NT2/D1 (cell line): Measurements from ENCODE around the gene SLC9A3.

Source experiments
- DNase-seq: peaks from one replicate; pipeline ENCODE4 v3.0.0-alpha.2; 2011; ENCODE audit warnings: low read depth, low spot score
- H3K27me3 ChIP-seq: 2 replicates; pipeline ENCODE4 v1.6.0; 2011; ENCODE audit warnings: mild to moderate bottlenecking; ENCODE audit not compliant: insufficient read length, insufficient read depth
- H3K36me3 ChIP-seq: 2 replicates; pipeline ENCODE4 v1.6.1; 2011; ENCODE audit warnings: mild to moderate bottlenecking, low read length, mixed read lengths; ENCODE audit not compliant: insufficient read depth, insufficient read length
- H3K4me1 ChIP-seq: 2 replicates; pipeline ENCODE4 v1.5.1; 2011; ENCODE audit not compliant: insufficient read depth, insufficient read length
- H3K4me3 ChIP-seq: 2 replicates; pipeline ENCODE4 v1.5.1; 2011; ENCODE audit warnings: low read depth; ENCODE audit not compliant: insufficient read length
- H3K9ac ChIP-seq: 2 replicates; pipeline ENCODE4 v1.6.0; 2011; ENCODE audit warnings: low read depth; ENCODE audit not compliant: insufficient read length
- H3K9me3 ChIP-seq: 2 replicates; pipeline ENCODE4 v1.5.1; 2011; ENCODE audit warnings: mild to moderate bottlenecking, low read length; ENCODE audit not compliant: insufficient read depth
- SUZ12 ChIP-seq: IDR thresholded peaks from 2 replicates; pipeline ENCODE4 v1.6.1; 2011; ENCODE audit not compliant: insufficient read length, insufficient read depth; ENCODE audit errors: extremely low read depth
- YY1 ChIP-seq: IDR thresholded peaks from 2 replicates; pipeline ENCODE4 v1.6.1; 2011; ENCODE audit not compliant: insufficient read length, insufficient read depth
- ZNF274 ChIP-seq: IDR thresholded peaks from 2 replicates; pipeline ENCODE4 v1.6.1; 2011; ENCODE audit warnings: mild to moderate bottlenecking, low read depth, low read length

SLC9A3 gene

GRCh38 chr5:531101-531748 lies 7.0 kb upstream of the SLC9A3 start:
- peaks cover 32% of the 10 kb centered on the region for H3K4me1 ChIP-seq
- H3K9ac ChIP-seq = peak overlapping the region; percentile 34
- no peak for TF ChIP-seq SUZ12
- TF ChIP-seq ZNF274 = no peak
- TF ChIP-seq YY1 = no peak
- DNase-seq = no peak
- no peak overlapping the region for H3K4me3 ChIP-seq
- H3K27me3 ChIP-seq = peaks cover 53% of the 10 kb centered on the region
- no peaks in the 10 kb centered on the region for H3K36me3 ChIP-seq
- no peaks in the 10 kb centered on the region for H3K9me3 ChIP-seq

- Histone ChIP-seq H3K36me3 (no peaks in the 10 kb centered on the region), H3K4me1 (peaks cover 38% of the 10 kb centered on the region), H3K9ac (no peak overlapping the region), H3K27me3 (peaks cover 63% of the 10 kb centered on the region), H3K4me3 (no peak overlapping the region), H3K9me3 (no peaks in the 10 kb centered on the region)
- no peak for DNase-seq
- no peak for TF ChIP-seq ZNF274
- TF ChIP-seq SUZ12 = no peak
Observed at GRCh38 chr5:530001-530955, 6.0 kb upstream of the SLC9A3 start.

- no peaks in the 10 kb centered on the region for H3K36me3 ChIP-seq
- no peaks in the 10 kb centered on the region for H3K9me3 ChIP-seq
- no peak overlapping the region for H3K4me3 ChIP-seq
- H3K9ac ChIP-seq = no peak overlapping the region
- H3K4me1 ChIP-seq = peaks cover 33% of the 10 kb centered on the region
- TF ChIP-seq SUZ12 (peak; percentile 67), ZNF274 (no peak)
- DNase-seq = no peak
- H3K27me3 ChIP-seq = peaks cover 76% of the 10 kb centered on the region
Observed at GRCh38 chr5:528629-529511, 4.6 kb upstream of the SLC9A3 start.

- no peak for DNase-seq
Observed at GRCh38 chr5:527646-528628, 3.7 kb upstream of the SLC9A3 start.

GRCh38 chr5:526456-527088 lies 2.3 kb upstream of the SLC9A3 start:
- peaks cover 24% of the 10 kb centered on the region for H3K4me1 ChIP-seq
- no peak for DNase-seq
- no peaks in the 10 kb centered on the region for H3K36me3 ChIP-seq
- H3K9ac ChIP-seq = no peak overlapping the region
- no peak overlapping the region for H3K4me3 ChIP-seq
- no peak for TF ChIP-seq ZNF274
- TF ChIP-seq SUZ12 = no peak
- no peak for TF ChIP-seq YY1
- H3K27me3 ChIP-seq = peaks cover 83% of the 10 kb centered on the region
- H3K9me3 ChIP-seq = no peaks in the 10 kb centered on the region

More at GRCh38 chr5:527646-528628, 3.7 kb upstream of the SLC9A3 start:
- Histone ChIP-seq H3K9ac (no peak overlapping the region), H3K4me3 (no peak overlapping the region), H3K36me3 (no peaks in the 10 kb centered on the region), H3K4me1 (peaks cover 28% of the 10 kb centered on the region), H3K9me3 (no peaks in the 10 kb centered on the region), H3K27me3 (peaks cover 85% of the 10 kb centered on the region)
- TF ChIP-seq YY1 (no peak), SUZ12 (no peak), ZNF274 (no peak)

- Histone ChIP-seq H3K36me3 (no peaks in the 10 kb centered on the region), H3K9me3 (no peaks in the 10 kb centered on the region), H3K27me3 (peaks cover 79% of the 10 kb centered on the region), H3K9ac (no peak overlapping the region), H3K4me3 (no peak overlapping the region), H3K4me1 (peaks cover 25% of the 10 kb centered on the region)
- DNase-seq = no peak
- no peak for TF ChIP-seq YY1
- no peak for TF ChIP-seq ZNF274
- no peak for TF ChIP-seq SUZ12
Observed at GRCh38 chr5:525916-526315, 1.7 kb upstream of the SLC9A3 start.
